HFF-Myc (cell line): ENCODE data around the gene DMBX1.
A peak's percentile ranks its signal among the peaks of the same experiment; 100 is the strongest.

Source experiments
- DNase-seq: peaks from one replicate; pipeline ENCODE4 v3.0.0-alpha.2; 2011; ENCODE audit warnings: low read depth; ENCODE audit errors: extremely low read depth
- H3K4me3 ChIP-seq: replicated peaks from 2 replicates; pipeline ENCODE4 v1.5.1; 2011; ENCODE audit warnings: low read depth, mild to moderate bottlenecking, control low read depth, low read length
- TF ChIP-seq, protein P1 (sequence below): IDR thresholded peaks from 2 replicates; pipeline ENCODE4 v1.5.1; 2012; ENCODE audit warnings: mild to moderate bottlenecking, low read depth, low read length, control low read depth; ENCODE audit errors: missing control alignments

The DMBX1 gene

DNA sequence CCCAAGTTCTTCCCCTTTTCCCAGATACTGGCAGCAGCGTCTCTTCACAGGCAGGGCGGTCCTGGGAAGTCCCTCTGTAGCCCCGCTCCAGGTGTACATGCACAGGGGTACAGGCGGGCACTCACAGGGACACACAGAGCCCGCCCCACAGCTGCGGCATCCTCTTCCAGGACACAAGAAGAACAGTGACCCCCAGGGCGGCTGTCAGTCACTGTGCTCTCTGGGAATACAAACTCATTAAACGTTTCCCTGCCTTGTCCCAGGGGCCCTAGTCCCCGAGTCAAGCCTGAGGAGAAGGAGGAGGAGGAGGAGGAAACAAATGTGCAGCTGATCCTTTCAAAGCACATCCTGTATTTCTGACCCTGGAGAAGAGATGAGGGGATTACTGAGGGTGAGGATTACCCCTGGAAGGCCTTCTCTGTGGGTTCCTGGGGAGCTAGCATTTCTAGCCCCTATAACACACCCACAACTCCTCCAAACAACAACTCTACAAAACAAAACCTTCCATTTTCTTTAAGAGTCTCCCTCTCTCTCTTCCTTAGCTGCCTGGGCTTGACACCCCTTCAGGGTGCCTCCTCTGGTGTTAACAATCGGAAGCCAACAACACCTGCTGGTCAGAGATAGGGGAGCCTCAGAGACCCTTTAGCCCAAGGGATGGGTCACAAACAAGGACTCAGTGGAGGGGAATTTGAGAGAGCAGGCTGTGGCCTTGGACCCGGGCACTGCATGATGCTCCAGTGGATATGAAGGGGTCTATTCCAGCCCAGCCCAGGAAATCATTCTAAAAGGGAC, 28.4 kb upstream of the DMBX1 start:
- no peak for DNase-seq
- H3K4me3 ChIP-seq: no peak overlapping the region
- TF ChIP-seq, protein P1, sequence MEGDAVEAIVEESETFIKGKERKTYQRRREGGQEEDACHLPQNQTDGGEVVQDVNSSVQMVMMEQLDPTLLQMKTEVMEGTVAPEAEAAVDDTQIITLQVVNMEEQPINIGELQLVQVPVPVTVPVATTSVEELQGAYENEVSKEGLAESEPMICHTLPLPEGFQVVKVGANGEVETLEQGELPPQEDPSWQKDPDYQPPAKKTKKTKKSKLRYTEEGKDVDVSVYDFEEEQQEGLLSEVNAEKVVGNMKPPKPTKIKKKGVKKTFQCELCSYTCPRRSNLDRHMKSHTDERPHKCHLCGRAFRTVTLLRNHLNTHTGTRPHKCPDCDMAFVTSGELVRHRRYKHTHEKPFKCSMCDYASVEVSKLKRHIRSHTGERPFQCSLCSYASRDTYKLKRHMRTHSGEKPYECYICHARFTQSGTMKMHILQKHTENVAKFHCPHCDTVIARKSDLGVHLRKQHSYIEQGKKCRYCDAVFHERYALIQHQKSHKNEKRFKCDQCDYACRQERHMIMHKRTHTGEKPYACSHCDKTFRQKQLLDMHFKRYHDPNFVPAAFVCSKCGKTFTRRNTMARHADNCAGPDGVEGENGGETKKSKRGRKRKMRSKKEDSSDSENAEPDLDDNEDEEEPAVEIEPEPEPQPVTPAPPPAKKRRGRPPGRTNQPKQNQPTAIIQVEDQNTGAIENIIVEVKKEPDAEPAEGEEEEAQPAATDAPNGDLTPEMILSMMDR: no peak

DNA sequence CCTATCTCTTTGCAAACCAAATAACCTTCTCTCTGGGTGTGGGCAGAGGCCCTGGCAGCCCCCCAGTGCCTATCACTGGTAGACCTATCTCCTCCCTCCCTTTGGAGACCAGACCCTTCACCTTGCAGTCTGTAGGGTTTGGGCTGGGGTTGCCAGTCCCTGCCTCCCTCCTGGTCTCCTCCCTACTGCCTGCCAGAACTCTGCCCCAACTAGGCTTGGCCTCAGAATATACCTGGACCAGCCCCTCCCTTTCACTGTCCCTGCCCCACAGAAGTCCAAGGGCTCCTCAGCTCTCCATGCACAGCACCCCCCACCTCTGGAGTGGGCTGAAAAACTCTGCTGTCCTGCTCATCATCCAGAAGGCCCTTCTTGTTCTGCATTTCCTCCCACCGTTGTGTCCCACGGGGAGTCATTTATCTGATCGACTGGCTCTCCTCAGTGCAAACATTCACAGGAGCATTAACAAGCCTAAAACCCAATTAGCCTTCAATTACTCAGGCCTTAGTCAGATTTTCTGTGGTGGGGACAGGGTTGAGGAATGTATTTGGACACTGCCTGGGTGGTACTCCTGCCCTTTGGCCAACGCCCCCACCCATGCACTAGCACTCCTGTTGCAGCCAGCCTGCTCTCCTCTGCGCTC, 27.7 kb upstream of the DMBX1 start:
- TF ChIP-seq, protein P1: no peak
- no peak overlapping the region for H3K4me3 ChIP-seq
- DNase-seq: no peak

DNA sequence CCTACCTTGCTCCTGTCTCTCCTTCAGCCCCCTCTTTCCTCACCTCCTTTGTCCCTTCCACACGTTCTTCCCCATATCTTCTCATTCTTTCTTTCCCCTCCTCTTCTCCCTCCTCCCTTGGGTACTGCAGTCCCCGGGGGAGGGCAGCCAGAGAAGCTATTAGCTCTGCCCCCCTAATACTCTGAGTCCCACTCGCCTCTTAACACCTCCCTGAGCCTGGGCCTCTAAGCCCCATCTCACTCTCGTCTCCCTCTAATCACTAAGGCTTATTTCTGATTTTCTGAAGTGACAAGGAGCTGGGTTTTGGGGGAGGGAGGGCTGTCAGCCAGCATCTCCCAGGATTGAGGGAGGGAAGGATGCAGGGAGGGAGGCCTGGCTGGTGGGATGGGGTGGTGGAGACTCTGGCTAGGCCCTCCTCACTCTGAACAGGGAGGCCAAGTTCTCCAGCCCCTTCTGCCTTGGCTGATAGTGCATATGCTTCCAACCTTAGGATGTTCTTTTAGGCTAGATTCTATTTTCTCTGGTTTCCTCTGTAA, 25.6 kb upstream of the DMBX1 start:
- DNase-seq: no peak
- TF ChIP-seq, protein P1: no peak

DNA sequence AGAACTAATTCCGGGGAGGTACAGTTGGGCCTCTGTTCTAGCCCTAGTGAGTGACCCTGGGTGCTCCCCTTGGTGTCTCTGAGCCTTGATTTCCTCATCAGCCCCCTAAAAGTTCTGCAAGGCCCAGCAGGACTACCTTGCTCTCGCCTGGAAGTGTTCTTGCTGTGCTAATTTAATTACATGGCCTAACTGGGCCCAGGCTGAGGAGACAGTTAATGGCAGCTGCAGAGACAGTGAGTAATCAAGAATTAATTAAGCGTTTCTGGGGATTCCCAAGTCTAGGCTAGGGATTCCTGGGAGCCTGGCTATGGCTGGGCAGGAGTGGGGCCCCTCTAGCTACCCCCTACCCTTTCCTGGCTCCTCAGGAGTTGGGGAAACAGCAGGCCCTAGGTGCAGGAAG, 24.7 kb upstream of the DMBX1 start:
- DNase-seq: no peak
- no peak overlapping the region for H3K4me3 ChIP-seq
- TF ChIP-seq, protein P1: no peak

More for the DNA sequence above, 25.6 kb upstream of the DMBX1 start:
- H3K4me3 ChIP-seq: no peak overlapping the region

DNA sequence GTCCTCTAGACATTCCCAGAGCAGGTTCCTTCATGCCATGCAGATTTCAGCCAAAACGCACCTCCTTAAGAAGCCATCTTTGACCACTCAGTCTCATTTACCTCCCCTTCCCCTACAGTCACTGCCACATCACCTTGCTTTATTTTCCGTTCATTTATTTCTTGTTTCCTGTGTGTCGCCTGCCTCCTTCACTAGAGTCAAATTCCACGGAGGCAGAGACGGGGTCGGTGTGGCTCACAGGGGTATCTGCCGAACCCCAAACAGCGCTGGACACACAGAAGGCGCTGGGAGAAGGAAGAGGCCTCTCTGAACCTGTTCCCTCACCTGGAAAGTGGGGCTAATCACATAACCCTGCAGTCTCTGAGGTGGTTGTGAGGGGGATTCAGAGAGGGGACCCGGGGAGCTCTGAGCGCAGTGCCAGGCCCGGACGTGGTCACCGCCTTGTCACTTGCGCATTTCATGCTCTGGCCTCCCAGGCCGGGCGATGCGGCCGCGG, 23.6 kb upstream of the DMBX1 start:
- TF ChIP-seq, protein P1: no peak
- no peak overlapping the region; the same call in 1 of the 2 replicates for H3K4me3 ChIP-seq
- DNase-seq: no peak

DNA sequence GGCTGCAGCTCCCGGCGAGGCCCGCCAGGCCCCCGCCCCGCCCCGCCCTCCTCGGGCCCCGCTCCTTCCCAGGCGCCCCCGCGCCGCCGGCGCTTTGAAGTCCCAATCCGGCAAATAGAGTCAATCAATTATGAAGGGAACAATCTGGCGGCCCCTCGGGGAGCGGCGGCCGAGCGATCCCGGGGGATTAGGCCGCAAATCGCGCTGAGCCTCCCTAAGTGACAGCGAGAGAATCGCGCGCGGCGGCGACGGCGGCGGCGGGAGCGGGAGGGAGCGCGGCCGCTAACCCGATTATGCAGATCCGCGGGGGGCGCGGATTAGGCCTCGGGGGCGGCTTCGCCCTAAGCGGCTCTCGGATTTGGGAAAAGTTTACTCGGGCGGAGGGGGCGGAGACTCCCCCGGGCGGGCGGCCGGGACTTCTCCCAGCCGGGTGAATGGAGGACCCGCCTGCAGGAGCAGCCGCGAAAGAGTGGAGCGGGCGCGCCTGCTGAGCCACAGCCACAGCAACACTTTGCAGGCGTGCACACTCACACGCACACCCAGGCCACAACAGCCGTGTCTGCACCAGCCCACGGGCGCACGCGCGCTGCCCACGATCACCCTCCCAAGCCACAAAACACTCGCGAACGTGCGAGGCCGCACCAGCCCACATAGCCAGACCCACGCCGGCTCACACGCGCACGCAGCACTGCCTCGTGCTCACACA, 23.0 kb upstream of the DMBX1 start:
- DNase-seq: no peak
- H3K4me3 ChIP-seq: peak overlapping the region; percentile 41
- TF ChIP-seq, protein P1: no peak
